SW 1271 (cell line): ENCODE data around the gene AFMID.
"Not testable (repeated sequence)": the region's sequence is repeated elsewhere in the genome, so short reads cannot be mapped to it uniquely, and the experiment has no call there.

ENCODE experiments used
- DNase-seq, 2 experiments: peaks; one replicate each; lab custom pipeline; 2025; lab: John Stamatoyannopoulos, UW

AFMID gene

GRCh38 chr17:78223765-78224164, 36.6 kb downstream of the AFMID start:
- no peak for DNase-seq

GRCh38 chr17:78224231-78225087, 37.3 kb downstream of the AFMID start:
- DNase-seq: no peak

GRCh38 chr17:78225088-78225865, 38.1 kb downstream of the AFMID start:
- no peak for DNase-seq

DNA sequence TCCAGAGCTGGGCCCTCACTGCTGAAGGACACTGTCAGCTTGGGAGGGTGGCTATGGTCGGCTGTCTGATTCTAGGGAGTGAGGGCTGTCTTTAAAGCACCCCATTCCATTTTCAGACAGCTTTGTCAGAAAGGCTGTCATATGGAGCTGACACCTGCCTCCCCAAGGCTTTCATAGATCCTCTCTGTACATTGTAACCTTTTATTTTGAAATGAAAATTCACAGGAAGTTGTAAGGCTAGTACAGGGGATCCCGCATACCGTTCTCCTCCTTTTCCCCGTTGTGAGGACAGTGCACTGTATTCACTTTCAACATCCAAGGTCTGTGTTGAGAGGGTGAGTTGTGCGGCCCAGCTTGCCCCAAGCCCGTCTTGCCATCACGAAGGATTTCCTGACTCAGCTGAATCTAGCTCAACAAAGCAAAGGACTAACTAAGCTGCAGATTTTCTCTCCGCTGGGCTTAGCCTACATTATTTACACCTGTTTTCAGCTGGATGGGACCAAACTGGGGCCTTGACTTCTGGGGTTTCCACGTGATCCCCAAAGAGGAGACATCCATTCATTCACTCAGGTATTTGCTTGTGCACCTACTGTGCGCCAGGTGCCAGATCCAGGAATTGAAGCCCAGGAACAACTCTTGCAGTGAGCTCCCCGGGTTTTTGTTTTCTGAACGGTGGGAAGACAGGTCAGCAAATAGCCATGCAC, 39.0 kb downstream of the AFMID start:
- no peak for DNase-seq

DNA sequence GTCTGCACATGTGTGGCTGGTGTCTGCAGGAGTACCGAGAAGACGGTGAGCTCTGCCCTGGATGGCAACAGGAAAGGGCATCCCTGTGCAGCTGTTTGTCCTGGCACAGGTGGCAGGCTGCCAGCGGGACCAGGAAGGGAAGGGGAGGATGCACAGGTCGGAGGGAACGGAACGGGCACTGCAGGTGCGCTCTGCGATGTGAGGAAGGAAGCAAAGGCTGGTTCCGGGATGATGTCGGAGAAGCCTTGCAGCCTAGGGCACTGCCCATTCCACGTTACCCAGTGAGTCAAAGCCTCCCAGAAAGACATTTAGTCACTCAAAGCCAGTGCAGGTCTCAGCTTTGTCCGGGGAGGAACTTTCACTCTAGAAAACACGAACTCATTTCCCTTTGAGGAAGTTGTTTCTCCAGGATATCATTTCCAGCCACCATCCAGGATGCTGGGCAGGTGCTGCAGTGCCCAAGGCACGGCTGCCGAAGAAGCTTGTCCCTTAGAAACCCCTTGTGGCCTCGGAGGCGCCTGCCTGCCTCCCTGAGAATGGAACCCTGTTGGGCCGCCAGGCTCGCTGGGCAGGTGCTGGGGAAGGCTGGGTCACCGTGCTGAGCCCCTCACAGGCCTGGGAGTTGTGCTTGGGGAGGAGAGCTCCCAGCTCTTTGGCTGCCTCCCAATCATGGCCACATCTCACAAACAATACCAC, 39.7 kb downstream of the AFMID start:
- DNase-seq: no peak

GRCh38 chr17:78227455-78227916, 40.3 kb downstream of the AFMID start:
- no peak for DNase-seq

GRCh38 chr17:78228176-78228575, 41.0 kb downstream of the AFMID start:
- no peak for DNase-seq

DNA sequence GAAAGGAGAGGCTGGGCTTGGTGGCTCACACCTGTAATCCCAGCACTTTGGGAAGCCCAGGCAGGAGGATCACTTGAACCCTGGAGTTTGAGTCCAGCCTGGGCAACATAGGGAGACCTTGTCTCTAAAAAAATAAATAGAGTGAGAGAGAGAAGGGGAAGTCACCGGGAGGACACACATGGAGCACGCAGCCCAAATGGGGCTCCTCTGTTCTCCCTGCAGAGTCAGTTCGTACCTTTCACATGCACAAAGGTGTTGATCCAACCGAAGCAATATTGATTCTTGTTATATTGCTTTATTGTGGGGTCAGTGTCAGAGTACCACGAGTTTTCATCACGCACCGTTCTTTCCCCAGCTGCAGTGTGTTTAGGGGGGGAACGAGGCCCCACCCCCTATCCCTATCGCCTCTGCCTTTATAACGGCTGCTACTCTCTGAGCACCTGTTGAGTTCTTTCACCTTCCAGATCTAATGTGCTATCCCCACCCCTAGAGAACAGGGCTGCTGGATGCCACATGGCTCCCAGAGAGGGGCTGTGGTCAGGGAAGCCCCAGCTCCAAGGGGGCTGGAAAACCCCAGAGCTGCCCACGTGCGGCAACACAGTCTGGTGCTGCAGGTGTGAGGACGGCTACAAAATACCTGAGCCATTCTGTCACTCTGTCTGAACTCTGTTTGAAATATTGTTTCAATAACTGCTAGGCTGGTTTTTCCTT, 43.2 kb downstream of the AFMID start:
- no peak for DNase-seq

- no peak for DNase-seq
Measured at GRCh38 chr17:78230996-78231935, 44.1 kb downstream of the AFMID start, which contains the start of gene TMEM235. Gene TMEM235, plus strand, starts transcription at chr17:78231631. Its CDS starts 393 bp downstream, at chr17:78232024.

DNA sequence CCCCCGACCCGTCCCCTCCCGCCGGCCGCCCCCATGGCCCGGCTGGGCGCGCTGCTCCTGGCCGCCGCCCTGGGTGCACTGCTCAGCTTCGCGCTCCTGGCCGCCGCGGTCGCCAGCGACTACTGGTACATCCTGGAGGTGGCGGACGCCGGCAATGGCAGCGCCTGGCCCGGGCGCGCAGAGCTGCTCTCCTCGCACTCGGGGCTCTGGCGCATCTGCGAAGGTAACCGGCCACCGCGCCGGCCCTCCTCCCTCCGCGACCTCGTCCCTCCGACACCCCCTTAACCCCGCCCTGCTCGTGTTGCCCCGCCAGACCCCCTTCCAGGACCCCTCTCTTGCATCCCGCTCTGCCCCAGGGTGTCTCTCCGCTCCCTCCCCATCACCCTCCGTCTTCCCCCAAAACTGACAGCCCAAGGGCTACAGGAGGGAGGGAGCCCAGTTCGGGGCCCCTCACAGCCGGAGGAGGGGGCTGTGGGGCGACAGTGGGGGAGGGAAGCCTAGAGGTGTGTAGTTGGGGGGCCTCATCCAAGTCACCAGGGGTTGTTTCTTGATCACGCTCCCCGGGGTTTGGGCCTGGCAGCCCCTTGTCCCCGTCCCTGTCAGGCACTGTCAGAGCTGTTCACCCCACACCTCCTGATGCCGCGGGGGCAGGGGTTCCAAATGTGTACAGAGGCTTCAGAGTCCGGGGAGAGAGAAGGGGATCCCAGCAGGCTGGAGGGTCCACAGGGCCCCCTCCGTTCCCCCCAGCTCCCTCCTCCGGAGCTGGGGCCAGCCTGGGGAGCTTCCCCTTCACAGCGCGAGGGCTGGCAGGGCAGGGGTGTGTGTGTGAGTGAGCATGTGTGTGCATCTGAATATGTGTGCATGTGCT, 45.1 kb downstream of the AFMID start:
- DNase-seq: no peak

- no peak for DNase-seq
Measured at GRCh38 chr17:78232859-78233173, 45.7 kb downstream of the AFMID start.

GRCh38 chr17:78233678-78234077, 46.5 kb downstream of the AFMID start:
- DNase-seq: no peak

DNA sequence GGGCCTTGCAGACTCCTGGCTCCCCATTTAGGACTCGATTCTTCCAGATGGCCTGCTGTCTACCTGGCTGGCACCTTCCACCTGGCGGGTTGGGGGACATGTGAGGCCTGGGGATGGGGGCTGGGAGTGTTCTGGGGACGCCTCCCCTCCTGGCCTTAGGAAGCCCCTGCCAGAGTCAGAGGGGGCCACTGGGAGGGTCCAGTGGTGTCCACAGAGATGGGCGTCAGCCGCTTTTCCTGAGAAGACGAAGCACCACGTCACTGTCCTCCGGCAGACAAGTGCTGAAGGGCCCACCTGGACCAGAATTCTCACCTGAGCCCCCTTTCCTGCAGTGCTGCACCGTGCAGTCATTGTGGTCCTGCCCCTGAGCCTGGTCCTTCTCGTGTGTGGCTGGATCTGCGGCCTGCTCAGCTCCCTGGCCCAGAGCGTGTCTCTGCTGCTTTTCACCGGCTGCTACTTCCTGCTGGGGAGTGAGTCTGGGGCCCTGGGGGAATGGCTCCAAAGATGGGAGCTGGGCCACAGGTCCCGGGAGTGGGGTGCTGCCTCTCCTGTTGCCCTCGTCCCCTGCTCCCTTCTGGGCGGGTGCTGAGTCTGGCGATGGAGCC, 47.2 kb downstream of the AFMID start:
- DNase-seq: no peak

DNA sequence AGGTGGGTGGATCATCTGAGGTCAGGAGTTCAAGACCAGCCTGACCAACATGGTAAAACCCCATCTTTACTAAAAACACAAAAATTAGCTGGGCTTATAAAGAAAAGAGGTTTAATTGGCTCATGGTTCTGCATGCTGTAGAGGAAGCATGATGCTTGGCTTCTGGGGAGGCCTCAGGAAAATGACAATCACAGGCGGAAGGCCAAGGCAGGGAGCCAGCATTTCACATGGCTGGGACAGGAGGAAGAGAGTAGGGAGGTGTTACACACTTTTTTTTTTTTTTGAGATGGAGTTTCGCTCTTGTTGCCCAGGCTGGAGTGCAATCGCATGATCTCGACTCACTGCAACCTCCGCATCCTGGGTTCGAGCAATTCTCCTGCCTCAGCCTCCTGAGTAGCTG, 47.9 kb downstream of the AFMID start:
- DNase-seq: not testable (repeated sequence)

DNA sequence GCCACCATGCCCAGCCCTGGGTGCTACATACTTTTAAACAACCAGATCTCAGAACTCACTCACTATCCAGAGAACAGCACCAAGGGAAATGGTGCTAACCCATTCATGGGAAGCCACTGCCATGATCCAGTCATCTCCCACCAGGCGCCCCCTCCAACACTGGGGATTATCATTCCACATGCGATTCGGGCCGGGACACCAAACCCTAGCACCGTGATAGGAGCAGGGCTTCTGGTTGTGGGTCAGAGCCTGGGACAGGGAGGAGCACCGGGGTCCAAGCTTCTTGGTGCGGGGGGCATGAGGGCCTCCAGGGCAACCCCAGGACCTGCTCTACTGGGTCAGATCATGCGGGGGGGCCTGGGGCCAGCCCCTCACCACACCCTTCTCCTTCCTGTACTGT, 48.7 kb downstream of the AFMID start:
- DNase-seq: no peak

DNA sequence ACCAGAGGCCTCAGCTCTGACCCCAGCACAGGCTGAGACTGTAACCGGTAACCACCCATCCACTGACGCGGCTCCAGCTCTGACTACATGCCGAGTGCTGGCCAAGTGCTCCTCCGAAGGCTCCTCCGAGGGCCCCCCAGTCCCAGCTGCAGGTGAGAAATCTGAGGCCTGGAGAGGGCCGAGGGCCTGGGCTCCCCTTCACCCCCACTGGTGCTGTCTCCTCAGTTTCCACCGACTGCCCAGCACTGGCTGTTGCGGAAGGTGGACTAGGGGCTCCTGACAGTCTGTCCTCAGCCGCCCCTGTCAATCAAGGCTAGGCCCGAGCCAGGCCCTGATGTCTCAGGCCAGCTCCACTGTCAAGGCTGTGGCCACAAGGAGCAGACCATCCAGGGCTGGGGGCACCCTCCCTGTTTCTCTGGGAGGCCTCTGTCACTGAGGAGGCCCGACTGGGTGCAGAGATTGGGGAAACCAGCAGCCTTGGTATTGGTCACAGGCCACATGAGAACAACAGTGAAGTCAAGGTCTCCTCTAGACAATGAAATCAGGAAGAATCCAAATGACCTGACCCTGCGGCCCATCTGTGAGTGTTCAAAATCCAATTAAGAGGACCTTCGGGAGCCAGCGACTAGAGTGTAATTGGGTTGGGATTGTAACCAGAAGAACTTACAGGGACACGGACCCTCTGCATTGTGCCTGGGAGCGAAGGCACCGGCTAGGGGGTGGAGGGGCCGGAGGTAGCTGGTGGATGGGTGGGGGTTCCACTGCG, 49.4 kb downstream of the AFMID start:
- no peak for DNase-seq

GRCh38 chr17:78237401-78238012, 50.3 kb downstream of the AFMID start:
- no peak for DNase-seq
